ENCODE results near the gene RHD.
"Not testable (repeated sequence)": the region's sequence is repeated elsewhere in the genome, so short reads cannot be mapped to it uniquely, and the experiment has no call there.

RHD gene

GRCh38 chr1:25371757-25372156, 99.4 kb downstream of the RHD start:
- H3K23ac ChIP-seq (ENCODE audit: low read length in 2 of 2); H2BK15ac ChIP-seq (ENCODE audit: low read depth, poor library complexity, severe bottlenecking); H2BK5ac ChIP-seq (ENCODE audit: low read depth, low read length, poor library complexity, severe bottlenecking); H3K79me1 ChIP-seq (replicated peaks; ENCODE audit: low read length, poor library complexity, severe bottlenecking); H3K18ac ChIP-seq (ENCODE audit: low read depth in 1 of 2, low read length in 2 of 2); H2AFZ ChIP-seq (ENCODE audit: low read depth, low read length); H2BK12ac ChIP-seq (ENCODE audit: low read length in 2 of 2); H3K4me2 ChIP-seq (ENCODE audit: low read length, poor library complexity, severe bottlenecking); H4K91ac ChIP-seq (ENCODE audit: low read length); H3K9me3 ChIP-seq (ENCODE audit: control insufficient read depth, low read length); H3K36me3 ChIP-seq (ENCODE audit: control insufficient read depth in 1 of 2, insufficient read depth in 2 of 2, low read depth in 1 of 2, low read length in 2 of 2); H3K14ac ChIP-seq (ENCODE audit: low read length in 2 of 2); H4K8ac ChIP-seq (ENCODE audit: low read length); H3K4me1 ChIP-seq (ENCODE audit: control insufficient read depth, insufficient read depth, low read depth, low read length); H2AK5ac ChIP-seq (ENCODE audit: low read length, severe bottlenecking); H2BK120ac ChIP-seq (ENCODE audit: low read depth, low read length); H3K4ac ChIP-seq (ENCODE audit: low read depth in 1 of 2, low read length in 2 of 2); H3K27me3 ChIP-seq (ENCODE audit: control insufficient read depth in 1 of 2, insufficient read depth in 1 of 2, low read length in 2 of 2): not testable (repeated sequence)
- peak overlapping the region in 1 of 2 experiments; percentile 49 for H3K4me3 ChIP-seq (ENCODE audit: insufficient read depth in 1 of 2, low read depth in 1 of 2, low read length in 2 of 2)
- WGBS = 76% methylated on average over 6 of the region's 7 CpGs
- H3K9ac ChIP-seq (ENCODE audit: low read length) = peak overlapping the region; percentile 70
- DNase-seq = peak; percentile 17
- H3K27ac ChIP-seq (ENCODE audit: low read length, poor library complexity, severe bottlenecking) = peak overlapping the region; percentile 34

GRCh38 chr1:25378367-25378766, 106.1 kb downstream of the RHD start:
- not testable (repeated sequence) for H2AK5ac ChIP-seq (ENCODE audit: low read length, severe bottlenecking); H3K4me2 ChIP-seq (ENCODE audit: low read length, poor library complexity, severe bottlenecking); DNase-seq; H2AFZ ChIP-seq (ENCODE audit: low read depth, low read length); H3K14ac ChIP-seq (ENCODE audit: low read length in 2 of 2); H3K4me3 ChIP-seq (ENCODE audit: insufficient read depth in 1 of 2, low read depth in 1 of 2, low read length in 2 of 2); H4K8ac ChIP-seq (ENCODE audit: low read length); H4K91ac ChIP-seq (ENCODE audit: low read length); H3K27me3 ChIP-seq (ENCODE audit: control insufficient read depth in 1 of 2, insufficient read depth in 1 of 2, low read length in 2 of 2); H3K23ac ChIP-seq (ENCODE audit: low read length in 2 of 2); H2BK5ac ChIP-seq (ENCODE audit: low read depth, low read length, poor library complexity, severe bottlenecking); H3K79me1 ChIP-seq (replicated peaks; ENCODE audit: low read length, poor library complexity, severe bottlenecking); H2BK120ac ChIP-seq (ENCODE audit: low read depth, low read length); H3K9ac ChIP-seq (ENCODE audit: low read length); H2BK15ac ChIP-seq (ENCODE audit: low read depth, poor library complexity, severe bottlenecking); H3K4ac ChIP-seq (ENCODE audit: low read depth in 1 of 2, low read length in 2 of 2); H3K9me3 ChIP-seq (ENCODE audit: control insufficient read depth, low read length); H3K18ac ChIP-seq (ENCODE audit: low read depth in 1 of 2, low read length in 2 of 2); H3K36me3 ChIP-seq (ENCODE audit: control insufficient read depth in 1 of 2, insufficient read depth in 2 of 2, low read depth in 1 of 2, low read length in 2 of 2); H2BK12ac ChIP-seq (ENCODE audit: low read length in 2 of 2); H3K4me1 ChIP-seq (ENCODE audit: control insufficient read depth, insufficient read depth, low read depth, low read length); H3K27ac ChIP-seq (ENCODE audit: low read length, poor library complexity, severe bottlenecking)
- 78% methylated on average over 3 of the region's 3 CpGs for WGBS
